Measurements from ENCODE around the gene CBX5. TPM values are rescaled to one million over a fixed set of nuclear protein-coding genes. Genes with fewer than 3 reads are reported as not detected.
"Not testable (repeated sequence)": the region's sequence is repeated elsewhere in the genome, so short reads cannot be mapped to it uniquely, and the experiment has no call there.

CBX5 gene
- total RNA-seq, 1 experiment from 2014 or later, result 85.5 TPM

- Histone ChIP-seq H3K36me3 (ENCODE audit: control insufficient read depth, insufficient read depth, low read length) (no peaks in the 10 kb centered on the region), H3K9me3 (no peaks in the 10 kb centered on the region), H3K4me1 (no peaks in the 10 kb centered on the region), H3K27me3 (replicated peaks; ENCODE audit: control insufficient read depth, insufficient read depth, low read length) (no peaks in the 10 kb centered on the region), H3K4me3 (ENCODE audit: low read depth, low read length) (no peak overlapping the region)
- no peaks in the 10 kb centered on the region for H3K9me3 Mint-ChIP-seq (ENCODE audit: unreplicated experiment)
- ChIA-PET CTCF (no interaction called here), POLR2A (no interaction called here)
- intact Hi-C loops (cut with micrococcal nuclease; ENCODE audit: unreplicated experiment), result no loop called here
- TF ChIP-seq CTCF (IDR thresholded peaks at IDR 0.05; ENCODE audit: insufficient read depth in 1 of 2, low read depth in 1 of 2, low read length in 1 of 2, severe bottlenecking in 1 of 2, unreplicated experiment in 1 of 2), result no peak
- no peak overlapping the region for H3K27ac Mint-ChIP-seq (ENCODE audit: unreplicated experiment)
- H3K27me3 Mint-ChIP-seq (ENCODE audit: insufficient read depth, unreplicated experiment), result no peaks in the 10 kb centered on the region
- H3K4me1 Mint-ChIP-seq (ENCODE audit: low read depth, unreplicated experiment), result no peaks in the 10 kb centered on the region
- H3K4me3 Mint-ChIP-seq (ENCODE audit: unreplicated experiment), result no peak overlapping the region
- DNase-seq, result no peak
- no TSS peak for BruUV-seq (replicated peaks)
- H3K36me3 Mint-ChIP-seq (ENCODE audit: insufficient read depth, unreplicated experiment), result no peaks in the 10 kb centered on the region
These were observed 49.4 kb downstream of the CBX5 start for GRCh38 chr12:54230555-54230954.

GRCh38 chr12:54229624-54230212, 50.2 kb downstream of the CBX5 start:
- CTCF ChIA-PET, result no interaction called here
- intact Hi-C loops (cut with micrococcal nuclease; ENCODE audit: unreplicated experiment), result no loop called here

GRCh38 chr12:54228471-54228870, 51.5 kb downstream of the CBX5 start:
- ChIA-PET CTCF (interaction anchor here (0.5 kb wide), 1 partner anchor 883 kb away, joined by 3 read pairs; no protein-coding TSS in a partner anchor), POLR2A (interaction anchor here (0.7 kb wide), 1 partner anchor 68 kb away, joined by 3 read pairs; no protein-coding TSS in a partner anchor)
- H3K36me3 ChIP-seq (ENCODE audit: control insufficient read depth, insufficient read depth, low read length), result no peaks in the 10 kb centered on the region
- intact Hi-C loops (cut with micrococcal nuclease; ENCODE audit: unreplicated experiment), result no loop called here
- no peaks in the 10 kb centered on the region for H3K9me3 ChIP-seq
- no peaks in the 10 kb centered on the region for H3K9me3 Mint-ChIP-seq (ENCODE audit: unreplicated experiment)
- H3K36me3 Mint-ChIP-seq (ENCODE audit: insufficient read depth, unreplicated experiment), result no peaks in the 10 kb centered on the region
- H3K4me1 Mint-ChIP-seq (ENCODE audit: low read depth, unreplicated experiment), result no peaks in the 10 kb centered on the region
- no peak for DNase-seq
- H3K4me1 ChIP-seq, result no peaks in the 10 kb centered on the region
- H3K27me3 ChIP-seq (replicated peaks; ENCODE audit: control insufficient read depth, insufficient read depth, low read length), result no peaks in the 10 kb centered on the region
- H3K4me3 Mint-ChIP-seq (ENCODE audit: unreplicated experiment), result no peak overlapping the region
- H3K27ac Mint-ChIP-seq (ENCODE audit: unreplicated experiment), result no peak overlapping the region
- no peaks in the 10 kb centered on the region for H3K27me3 Mint-ChIP-seq (ENCODE audit: insufficient read depth, unreplicated experiment)
- no peak for TF ChIP-seq CTCF (IDR thresholded peaks at IDR 0.05; ENCODE audit: insufficient read depth in 1 of 2, low read depth in 1 of 2, low read length in 1 of 2, severe bottlenecking in 1 of 2, unreplicated experiment in 1 of 2)
- BruUV-seq (replicated peaks), result no TSS peak
- H3K4me3 ChIP-seq (ENCODE audit: low read depth, low read length), result no peak overlapping the region

More at GRCh38 chr12:54229624-54230212, 50.2 kb downstream of the CBX5 start:
- H3K4me3 Mint-ChIP-seq (ENCODE audit: unreplicated experiment), result no peak overlapping the region
- no peaks in the 10 kb centered on the region for H3K4me1 ChIP-seq
- no peaks in the 10 kb centered on the region for H3K27me3 Mint-ChIP-seq (ENCODE audit: insufficient read depth, unreplicated experiment)
- H3K27ac Mint-ChIP-seq (ENCODE audit: unreplicated experiment), result no peak overlapping the region
- no peaks in the 10 kb centered on the region for H3K9me3 ChIP-seq
- no peak overlapping the region for H3K4me3 ChIP-seq (ENCODE audit: low read depth, low read length)
- no peak for DNase-seq
- BruUV-seq (replicated peaks), result no TSS peak
- no peaks in the 10 kb centered on the region for H3K36me3 Mint-ChIP-seq (ENCODE audit: insufficient read depth, unreplicated experiment)
- POLR2A ChIA-PET, result no interaction called here
- H3K9me3 Mint-ChIP-seq (ENCODE audit: unreplicated experiment), result no peaks in the 10 kb centered on the region
- no peak for TF ChIP-seq CTCF (IDR thresholded peaks at IDR 0.05; ENCODE audit: insufficient read depth in 1 of 2, low read depth in 1 of 2, low read length in 1 of 2, severe bottlenecking in 1 of 2, unreplicated experiment in 1 of 2)
- H3K4me1 Mint-ChIP-seq (ENCODE audit: low read depth, unreplicated experiment), result no peaks in the 10 kb centered on the region
- H3K27me3 ChIP-seq (replicated peaks; ENCODE audit: control insufficient read depth, insufficient read depth, low read length), result no peaks in the 10 kb centered on the region
- no peaks in the 10 kb centered on the region for H3K36me3 ChIP-seq (ENCODE audit: control insufficient read depth, insufficient read depth, low read length)

GRCh38 chr12:54227927-54228326, 52.0 kb downstream of the CBX5 start:
- H3K9me3 ChIP-seq; BruUV-seq (replicated peaks); H3K4me1 ChIP-seq; H3K4me3 Mint-ChIP-seq (ENCODE audit: unreplicated experiment); H3K27me3 Mint-ChIP-seq (ENCODE audit: insufficient read depth, unreplicated experiment); CTCF ChIA-PET; intact Hi-C loops (cut with micrococcal nuclease; ENCODE audit: unreplicated experiment); H3K4me1 Mint-ChIP-seq (ENCODE audit: low read depth, unreplicated experiment); H3K4me3 ChIP-seq (ENCODE audit: low read depth, low read length); H3K27ac Mint-ChIP-seq (ENCODE audit: unreplicated experiment); DNase-seq; H3K9me3 Mint-ChIP-seq (ENCODE audit: unreplicated experiment); H3K36me3 ChIP-seq (ENCODE audit: control insufficient read depth, insufficient read depth, low read length); H3K36me3 Mint-ChIP-seq (ENCODE audit: insufficient read depth, unreplicated experiment); H3K27me3 ChIP-seq (replicated peaks; ENCODE audit: control insufficient read depth, insufficient read depth, low read length); POLR2A ChIA-PET: not testable (repeated sequence)
